MCF 10A (cell line): ENCODE results near the gene LHX3. TPM values are rescaled to one million over a fixed set of nuclear protein-coding genes. Genes with fewer than 3 reads are reported as not detected.

ENCODE experiments used
- BruUV-seq: library from RNA; stranded (reverse); fragments of 400-500 nt; replicated peaks from 2 replicates; lab custom pipeline; 2021; lab: Mats Ljungman, UMichigan
- CTCF ChIA-PET: fragments of 300-600 bp; sonication (Branson Sonifier 250); formaldehyde crosslinking; extraction: SDS; loops from one replicate; lab custom pipeline; 2021; ENCODE audit warnings: antibody characterized with exemption, inconsistent platforms; lab: Yijun Ruan, JAX
- POLR2A ChIA-PET: fragments of 300-600, 350-650 bp; sonication (Branson Sonifier 250); formaldehyde crosslinking; extraction: SDS; loops from one replicate; lab custom pipeline; 2020; ENCODE audit warnings: antibody characterized with exemption, inconsistent platforms; lab: Yijun Ruan, JAX
- DNase-seq: peaks from one replicate; pipeline ENCODE4 v3.0.0-alpha.2; 2018; ENCODE audit not compliant: unreplicated experiment
- H3K27ac Mint-ChIP-seq: one replicate; pipeline ENCODE4 v1.8.0; 2022; ENCODE audit warnings: mild to moderate bottlenecking, low read depth, mixed read lengths; ENCODE audit not compliant: unreplicated experiment
- H3K27me3 Mint-ChIP-seq: one replicate; pipeline ENCODE4 v1.8.0; 2022; ENCODE audit warnings: mixed read lengths; ENCODE audit not compliant: insufficient read depth, unreplicated experiment
- H3K36me3 Mint-ChIP-seq: one replicate; pipeline ENCODE4 v1.8.0; 2022; ENCODE audit warnings: mild to moderate bottlenecking, moderate library complexity, mixed read lengths; ENCODE audit not compliant: insufficient read depth, unreplicated experiment
- H3K4me1 Mint-ChIP-seq: one replicate; pipeline ENCODE4 v1.8.0; 2022; ENCODE audit warnings: mixed read lengths; ENCODE audit not compliant: insufficient read depth, unreplicated experiment
- H3K4me3 Mint-ChIP-seq: one replicate; pipeline ENCODE4 v1.8.0; 2022; ENCODE audit warnings: mild to moderate bottlenecking, moderate library complexity, mixed read lengths; ENCODE audit not compliant: unreplicated experiment
- H3K9me3 Mint-ChIP-seq: one replicate; pipeline ENCODE4 v1.8.0; 2022; ENCODE audit warnings: mixed read lengths; ENCODE audit not compliant: unreplicated experiment
- CTCF ChIP-seq: fragments of 200-600 bp; IDR thresholded peaks from one replicate; pipeline ENCODE4 v1.8.0; 2022; ENCODE audit warnings: antibody characterized with exemption, mild to moderate bottlenecking; ENCODE audit not compliant: unreplicated experiment
- intact Hi-C: fragments of 100-400 bp; cut with micrococcal nuclease; formaldehyde crosslinking; loops from 2 replicates; pipeline ENCODE4 v1.14.1; 2022
- total RNA-seq: library from RNA; stranded (reverse); gene quantifications from 2 replicates; pipeline ENCODE4 v1.2.3, GENCODE V29; 2022

Gene LHX3
- total RNA-seq, 1 experiment from 2014 or later: 0.26 TPM

GRCh38 chr9:136203408-136204144, 1.4 kb downstream of the LHX3 start:
- no TSS peak for BruUV-seq
- Mint-ChIP-seq H3K9me3 (no peaks in the 10 kb centered on the region), H3K36me3 (peaks cover 10% of the 10 kb centered on the region), H3K27ac (no peak overlapping the region), H3K27me3 (peaks cover 11% of the 10 kb centered on the region), H3K4me3 (no peak overlapping the region), H3K4me1 (no peaks in the 10 kb centered on the region)
- CTCF ChIA-PET: interaction anchor here (1.4 kb wide), 1 partner anchor 80 kb away, joined by 7 read pairs; no protein-coding TSS in a partner anchor
- POLR2A ChIA-PET: no interaction called here
- no peak for TF ChIP-seq CTCF
- no peak for DNase-seq
- intact Hi-C loops: no loop called here

- no TSS peak for BruUV-seq
- Mint-ChIP-seq H3K4me3 (no peak overlapping the region), H3K27me3 (peaks cover 11% of the 10 kb centered on the region), H3K4me1 (no peaks in the 10 kb centered on the region), H3K9me3 (no peaks in the 10 kb centered on the region), H3K36me3 (peaks cover 7% of the 10 kb centered on the region), H3K27ac (no peak overlapping the region)
- no peak for TF ChIP-seq CTCF
- POLR2A ChIA-PET: interaction anchor here (0.6 kb wide), 1 partner anchor 146 kb away, joined by 3 read pairs; no protein-coding TSS in a partner anchor
- intact Hi-C loops: no loop called here
- CTCF ChIA-PET: interaction anchor here (0.6 kb wide), 1 partner anchor 720 kb away, joined by 4 read pairs; no protein-coding TSS in a partner anchor
- DNase-seq: no peak
Measured at GRCh38 chr9:136202454-136203407, 2.2 kb downstream of the LHX3 start.

GRCh38 chr9:136201609-136202453, 3.1 kb downstream of the LHX3 start:
- intact Hi-C loops: no loop called here
- H3K4me3 Mint-ChIP-seq: no peak overlapping the region
- no peak overlapping the region for H3K27ac Mint-ChIP-seq
- ChIA-PET POLR2A (interaction anchor here (0.6 kb wide), 1 partner anchor 145 kb away, joined by 3 read pairs; no protein-coding TSS in a partner anchor), CTCF (interaction anchor here (0.6 kb wide), 1 partner anchor 719 kb away, joined by 4 read pairs; no protein-coding TSS in a partner anchor)
- DNase-seq: no peak
- no peaks in the 10 kb centered on the region for H3K36me3 Mint-ChIP-seq
- peaks cover 16% of the 10 kb centered on the region for H3K27me3 Mint-ChIP-seq
- no TSS peak for BruUV-seq
- no peak for TF ChIP-seq CTCF
- H3K9me3 Mint-ChIP-seq: no peaks in the 10 kb centered on the region
- peaks cover 2% of the 10 kb centered on the region for H3K4me1 Mint-ChIP-seq
